HG03558 (cell line): Measurements from ENCODE around the gene RHOF.
"Not testable (repeated sequence)": the region's sequence is repeated elsewhere in the genome, so short reads cannot be mapped to it uniquely, and the experiment has no call there.

ENCODE experiments used
- ATAC-seq: cut with Tn5 transposase; IDR thresholded peaks from one replicate; pipeline ENCODE4 v1.9.1; 2021; ENCODE audit warnings: moderate number of reproducible peaks; ENCODE audit not compliant: unreplicated experiment; ENCODE audit errors: extremely low read depth

Gene RHOF

DNA sequence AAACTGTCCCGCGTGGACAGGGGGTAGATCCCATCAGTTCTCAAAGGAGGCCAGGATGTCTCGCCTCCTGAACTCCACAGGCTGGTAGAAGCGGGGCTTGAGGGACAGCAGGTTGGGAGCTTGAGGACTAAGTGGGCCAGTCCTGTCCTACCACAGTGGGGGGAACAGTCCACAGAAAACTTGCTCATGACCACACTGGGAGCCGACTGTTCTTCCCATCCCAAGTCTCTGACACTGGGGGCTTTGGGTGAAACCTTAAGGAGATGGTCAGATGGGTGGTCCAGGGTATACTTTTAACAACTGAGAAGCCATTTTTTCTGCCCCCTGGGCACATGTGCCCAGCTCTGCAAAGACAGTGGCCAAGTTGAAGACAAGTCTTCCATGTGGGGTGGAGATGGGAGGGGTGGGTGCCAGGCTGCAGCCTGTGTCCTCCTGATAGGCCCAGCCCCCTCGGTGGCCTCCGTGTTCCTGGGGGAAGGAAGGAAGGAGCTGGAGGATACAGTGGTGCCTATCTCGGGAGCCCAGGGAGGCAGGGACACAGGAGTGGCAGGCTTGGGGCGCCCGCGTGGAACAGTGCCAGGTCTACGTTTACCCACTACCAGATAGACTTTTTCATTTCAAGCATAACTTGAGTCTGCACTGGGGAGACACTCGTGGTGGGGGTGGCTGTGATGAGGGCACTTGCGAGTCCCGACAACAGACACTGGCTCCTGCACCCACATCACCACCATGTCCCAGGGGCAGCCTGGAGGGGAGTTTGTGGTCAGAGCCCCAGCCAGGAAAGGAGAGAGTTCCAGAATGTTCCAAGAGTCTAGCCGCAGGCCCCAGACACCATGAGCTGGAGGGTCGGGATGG, 14.7 kb downstream of the RHOF start:
- ATAC-seq = no peak

DNA sequence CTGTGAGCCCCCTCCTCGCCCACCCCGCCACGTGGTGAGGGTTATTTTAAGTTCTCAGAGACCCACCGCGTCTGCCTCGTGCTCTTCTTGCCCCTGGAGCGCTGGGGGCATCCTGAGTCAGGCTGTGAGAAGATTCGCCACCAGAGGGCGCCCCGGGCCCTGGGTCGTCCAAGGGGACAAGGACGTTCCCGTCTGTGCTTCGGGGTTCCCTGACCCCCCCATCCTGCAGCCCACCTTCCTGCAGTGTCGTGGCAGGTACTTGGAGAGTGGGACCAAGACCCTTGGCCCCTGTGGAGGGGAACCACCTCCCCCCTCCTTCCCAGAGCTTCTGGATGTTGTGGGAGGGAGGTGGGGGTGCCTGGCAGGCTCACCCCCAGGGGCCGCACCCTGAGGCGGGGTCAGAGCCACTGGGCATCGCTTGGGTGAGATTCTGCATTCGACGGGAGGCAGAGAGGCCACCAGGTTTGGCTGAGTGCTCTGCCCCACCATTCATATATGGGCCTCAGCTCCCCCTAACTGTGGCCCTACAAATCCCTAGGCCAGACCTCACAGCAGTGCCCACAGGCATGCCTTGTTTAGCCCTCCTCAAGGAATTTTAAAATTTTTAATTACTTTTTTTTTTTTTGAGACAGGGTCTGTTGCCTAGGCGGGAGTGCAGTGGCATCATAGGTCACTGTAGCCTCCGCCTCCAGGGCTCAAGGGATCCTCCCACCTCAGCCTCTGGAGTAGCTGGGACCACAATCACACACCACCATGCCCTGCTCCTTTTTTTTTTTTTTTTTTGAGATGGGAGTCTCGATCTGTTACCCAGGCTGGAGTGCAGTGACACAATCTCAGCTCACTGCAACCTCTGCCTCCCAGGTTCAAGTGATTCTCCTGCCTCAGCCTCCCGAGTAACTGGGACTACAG, 17.0 kb downstream of the RHOF start:
- no peak for ATAC-seq

DNA sequence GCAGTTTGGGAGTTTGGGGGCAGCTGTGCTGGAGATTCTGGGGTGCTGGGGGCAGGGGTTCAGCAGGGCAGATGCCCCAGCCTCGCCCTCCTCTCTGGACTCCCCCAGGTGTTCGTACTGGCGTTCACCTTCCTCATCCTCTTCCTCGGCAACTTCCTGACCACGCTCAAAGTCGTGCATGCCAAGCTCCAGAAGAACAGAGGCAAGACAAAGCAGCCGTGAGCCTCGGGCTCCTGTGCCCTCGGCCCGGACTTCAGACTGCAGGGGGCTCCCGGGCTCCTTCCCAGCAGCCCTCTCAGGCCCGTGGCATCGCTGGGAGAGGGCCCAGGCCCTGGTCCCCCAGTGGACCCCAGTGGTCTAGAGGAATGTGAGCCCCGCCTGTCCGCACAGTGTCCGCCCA, 18.0 kb downstream of the RHOF start:
- ATAC-seq = no peak

DNA sequence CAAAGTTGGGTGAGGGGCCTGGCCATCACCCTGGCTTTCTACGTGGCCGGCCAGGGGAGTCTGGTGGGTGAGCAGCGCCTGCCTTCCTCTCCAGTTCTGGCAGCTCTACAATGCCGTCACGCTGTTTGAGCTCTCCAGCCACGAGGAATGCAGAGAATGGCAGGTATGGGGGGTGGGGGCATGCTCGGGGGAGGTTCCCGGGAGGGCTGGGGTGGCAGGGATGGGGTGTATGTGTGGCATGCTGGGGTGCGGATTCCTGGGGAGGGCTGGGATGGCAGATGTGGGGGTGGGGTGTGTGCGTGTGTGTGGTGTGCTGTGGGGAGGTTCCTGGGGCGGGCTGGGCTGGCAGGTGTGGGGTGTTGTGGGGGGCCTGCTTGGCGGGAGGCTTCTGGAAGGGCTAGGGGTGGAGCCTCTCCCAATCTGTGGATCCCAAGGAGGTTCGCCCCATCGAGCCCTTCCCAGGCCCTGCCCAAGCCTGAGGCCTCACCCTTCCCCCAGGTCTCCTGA, 18.5 kb downstream of the RHOF start:
- ATAC-seq = no peak

DNA sequence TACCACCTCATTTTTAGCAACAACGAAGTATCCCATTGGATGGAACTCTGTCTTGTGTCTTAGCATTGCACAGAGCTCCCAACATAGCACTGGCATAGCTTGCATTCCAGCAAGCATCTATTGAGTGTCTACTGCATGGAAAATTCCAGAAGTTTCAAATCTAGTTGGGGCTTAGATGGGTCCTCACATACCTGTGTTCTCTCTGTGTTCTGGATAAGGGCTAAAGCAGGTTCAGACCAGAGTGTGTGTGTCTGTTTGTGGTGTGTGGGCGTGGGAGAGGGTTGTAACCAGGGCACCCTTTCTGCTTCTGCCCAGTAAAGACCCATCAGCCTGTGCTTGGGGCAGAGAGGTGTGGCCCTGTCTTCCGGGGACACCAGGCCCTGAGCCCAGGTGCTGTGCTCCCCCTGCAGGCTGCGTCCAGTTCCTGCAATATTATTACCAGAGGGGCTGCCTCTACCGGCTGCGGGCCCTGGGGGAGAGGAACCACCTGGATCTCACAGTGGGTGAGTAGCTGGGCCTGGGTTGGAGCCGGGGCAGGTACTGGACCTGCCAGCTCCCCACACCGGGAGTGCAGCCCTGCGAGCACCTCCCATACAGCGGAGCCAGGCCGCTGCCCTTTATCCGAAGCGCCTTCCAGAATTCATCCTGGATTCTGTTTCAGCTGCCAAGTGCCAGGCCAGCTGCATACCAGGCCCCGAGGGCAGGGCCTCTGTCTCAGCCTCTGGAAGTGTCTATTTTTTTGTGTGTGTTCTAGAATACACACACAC, 20.3 kb downstream of the RHOF start:
- peak; percentile 48 for ATAC-seq

DNA sequence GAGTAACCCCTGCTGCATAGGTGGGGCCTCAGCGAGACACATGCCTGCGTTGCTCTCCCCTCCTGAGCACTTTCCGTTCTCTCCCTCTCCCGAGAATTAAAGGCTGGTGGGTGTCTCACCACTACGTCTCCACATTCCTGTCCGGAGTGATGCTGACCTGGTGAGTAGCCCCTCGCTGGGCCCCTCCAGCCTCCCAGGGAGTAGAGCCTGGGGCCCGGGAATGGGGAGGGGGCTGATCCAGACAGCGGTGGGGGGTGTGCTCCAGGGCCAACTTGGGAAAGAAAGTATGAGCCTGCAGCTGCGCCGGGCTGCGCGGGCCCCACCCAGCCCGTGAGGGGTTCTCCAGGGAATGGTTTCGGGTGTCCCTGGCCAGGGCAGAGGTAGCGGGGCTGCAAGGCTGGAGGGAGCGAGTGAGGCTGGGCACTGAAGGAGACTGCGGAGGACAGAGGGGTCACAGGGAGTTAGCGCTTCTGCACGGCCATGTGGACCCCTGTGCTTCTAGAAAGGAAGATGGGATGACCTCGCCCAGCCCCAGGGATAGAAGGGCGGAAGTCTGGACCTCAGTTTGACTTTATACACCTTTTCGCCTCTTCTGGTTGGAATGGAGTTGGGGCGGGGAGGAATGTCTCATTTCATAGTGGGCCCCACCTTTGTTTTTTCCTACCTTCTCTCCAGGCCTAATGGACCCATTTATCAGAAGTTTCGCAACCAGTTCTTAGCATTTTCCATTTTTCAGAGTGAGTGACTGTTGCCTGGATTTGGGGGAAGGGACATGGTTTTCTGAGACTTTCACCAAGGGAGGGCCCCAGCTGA, 22.5 kb downstream of the RHOF start:
- no peak for ATAC-seq

DNA sequence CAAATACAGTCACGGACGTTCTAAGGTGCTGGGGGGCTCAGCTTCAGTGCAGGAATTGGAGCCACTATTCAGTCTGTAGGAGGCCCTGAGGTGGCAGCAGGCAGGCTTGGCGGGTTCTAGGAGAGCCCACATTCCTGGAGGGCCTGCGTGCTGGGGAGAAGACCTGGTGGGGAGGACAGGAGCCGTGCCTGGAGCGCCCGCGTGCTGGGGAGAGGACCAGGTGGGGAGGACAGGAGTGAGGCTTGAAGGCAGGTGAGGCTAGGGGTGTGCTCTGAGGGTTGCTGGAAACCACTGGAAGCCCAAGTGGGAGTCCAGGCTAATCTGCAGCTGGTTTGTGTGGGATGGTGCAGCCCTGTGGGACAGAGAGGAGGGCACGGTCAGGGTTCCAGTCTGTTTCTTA, 23.1 kb downstream of the RHOF start:
- no peak for ATAC-seq

DNA sequence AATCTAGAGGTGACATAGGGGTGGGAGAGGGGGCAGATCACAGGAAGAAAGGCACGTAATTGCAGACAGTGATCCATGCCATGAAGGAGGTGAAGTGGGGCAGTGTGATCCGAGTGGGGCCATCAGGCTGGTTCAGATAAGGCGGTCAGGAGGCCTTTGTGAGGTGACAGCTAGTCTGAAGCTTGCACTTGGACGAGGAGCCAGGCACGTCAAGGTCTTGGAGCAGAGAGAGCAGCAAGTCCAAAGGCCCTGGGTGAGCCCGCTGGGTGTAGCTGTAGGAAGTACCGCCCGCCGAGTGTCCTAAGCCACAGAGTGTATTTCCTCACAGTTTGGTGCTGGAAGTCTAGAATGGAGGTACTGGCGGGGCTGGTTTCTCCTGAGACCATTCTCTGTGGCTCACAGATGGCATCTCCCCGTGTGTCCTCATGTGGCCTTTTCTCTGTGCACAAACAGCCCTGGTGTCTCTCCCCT, 23.6 kb downstream of the RHOF start:
- no peak for ATAC-seq

DNA sequence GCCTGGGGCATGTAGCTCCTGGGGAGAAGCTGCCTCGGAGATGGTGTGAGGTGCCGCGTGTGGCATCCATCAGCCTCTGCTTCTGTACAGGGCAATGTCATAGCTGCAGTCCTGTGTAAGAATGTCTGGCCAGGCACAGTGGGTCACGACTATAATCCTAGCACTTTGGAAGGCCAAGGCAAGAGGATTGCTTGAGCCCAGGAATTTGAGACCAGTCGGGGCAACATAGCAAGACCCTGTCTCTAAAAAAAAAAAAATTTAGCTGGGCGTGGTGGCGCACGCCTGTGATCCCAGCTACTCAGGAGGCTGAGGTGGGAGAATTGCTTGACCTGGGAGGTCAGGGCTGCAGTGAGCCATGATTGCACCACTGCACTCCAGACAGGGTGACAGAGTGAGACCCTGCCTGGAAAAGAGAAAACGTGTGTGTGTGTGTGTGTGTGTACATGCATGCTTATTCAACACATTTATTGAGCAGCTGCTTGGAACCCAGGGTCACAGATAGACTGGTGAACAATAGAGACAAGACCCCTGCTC, 24.1 kb downstream of the RHOF start:
- no peak for ATAC-seq

DNA sequence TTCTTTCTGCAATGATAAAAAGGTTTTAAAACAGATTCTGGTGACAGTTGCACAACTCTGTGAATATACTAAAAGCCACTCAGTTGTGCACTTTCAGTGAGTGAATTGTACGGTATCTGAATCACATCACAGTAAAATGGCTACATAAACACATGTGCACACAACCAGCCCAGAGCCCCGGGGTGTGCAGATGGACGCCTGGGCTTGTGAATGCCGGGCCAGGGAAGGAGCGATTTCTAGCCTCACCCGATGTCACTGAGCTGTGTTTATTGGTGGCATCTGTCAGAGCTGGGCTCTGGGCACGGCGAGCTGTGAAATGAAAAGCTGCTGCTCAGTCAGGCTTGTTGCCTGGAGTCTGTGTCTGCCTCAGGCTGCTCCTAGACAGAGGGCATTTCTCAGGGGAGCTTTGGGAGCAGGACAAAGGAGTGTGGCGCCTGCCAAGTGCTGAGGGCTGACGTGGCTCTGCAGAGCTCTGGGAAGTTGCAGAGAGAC, 25.9 kb downstream of the RHOF start:
- no peak for ATAC-seq

DNA sequence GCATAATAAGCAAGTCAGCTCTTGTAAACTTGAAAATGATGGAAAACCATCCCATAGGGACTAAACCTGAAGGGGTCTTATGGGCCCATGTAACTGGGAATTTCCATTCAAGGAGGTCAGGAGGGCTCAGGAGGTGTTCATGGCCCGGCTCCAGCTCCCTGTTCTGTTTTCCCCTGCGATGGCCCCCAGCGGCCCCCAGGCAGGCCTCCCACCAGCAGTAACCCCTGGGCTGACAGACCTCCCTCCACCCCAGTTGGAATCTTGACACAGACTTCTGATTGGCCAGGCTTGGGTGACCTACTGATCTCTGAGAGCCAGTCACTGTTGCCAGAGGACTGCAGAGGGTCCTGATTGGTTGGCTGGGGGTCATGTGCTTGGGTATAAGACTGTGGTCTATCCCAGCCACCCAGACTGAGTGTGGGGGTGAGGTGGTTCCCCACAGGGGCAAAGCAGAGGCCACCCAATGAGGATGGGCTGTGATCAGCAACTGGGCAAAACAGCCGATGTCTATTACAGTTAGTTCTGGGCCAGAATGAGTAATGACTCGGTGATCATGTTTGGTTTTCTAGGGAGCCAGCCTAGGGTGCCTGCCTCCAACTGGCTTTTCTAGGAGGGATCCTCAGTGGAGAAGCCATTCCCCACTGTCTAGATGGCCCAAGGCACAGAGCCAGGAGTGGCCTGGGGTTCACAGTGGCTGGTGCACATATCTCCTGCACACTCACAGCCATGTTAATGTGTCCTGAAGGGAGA, 27.0 kb downstream of the RHOF start:
- ATAC-seq = no peak

DNA sequence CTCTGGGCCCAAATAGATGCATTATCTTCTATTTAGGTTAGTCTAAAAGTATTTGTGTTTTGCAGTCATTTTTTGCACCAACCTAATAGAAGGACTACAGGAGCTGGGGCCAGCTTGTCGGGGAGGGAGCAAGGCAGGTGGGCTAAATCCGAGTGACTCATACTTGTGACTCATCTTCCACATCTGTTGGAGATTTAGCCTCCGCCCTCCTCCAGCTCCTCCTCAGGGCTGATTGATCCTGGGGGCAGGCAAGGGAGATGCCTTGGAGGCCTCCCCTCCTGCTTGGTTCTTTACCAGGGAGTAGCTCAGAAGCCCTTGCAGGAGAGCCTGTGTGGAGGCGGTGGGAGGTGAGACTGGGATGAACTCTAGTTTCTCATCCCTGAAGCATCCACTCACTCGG, 27.9 kb downstream of the RHOF start:
- no peak for ATAC-seq

DNA sequence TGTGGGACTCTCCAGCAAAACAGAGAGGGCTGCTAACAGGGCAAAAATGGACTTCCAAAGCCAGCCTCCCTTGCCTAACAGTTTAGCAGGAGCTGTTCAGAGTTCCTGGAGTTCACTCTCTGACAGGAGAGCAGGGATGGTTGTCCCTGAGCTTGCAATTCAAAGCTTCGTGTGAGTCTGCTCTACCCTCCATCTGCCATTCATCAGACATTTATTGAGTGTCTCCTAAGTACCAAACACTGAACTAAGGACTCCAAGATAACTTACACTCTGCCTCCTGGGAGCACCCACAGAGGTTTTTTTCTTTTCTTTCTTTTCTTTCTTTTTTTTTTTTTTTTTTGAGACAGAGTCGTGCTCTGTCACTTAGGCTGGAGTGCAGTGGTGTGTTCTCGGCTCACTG, 28.7 kb downstream of the RHOF start:
- no peak for ATAC-seq

DNA sequence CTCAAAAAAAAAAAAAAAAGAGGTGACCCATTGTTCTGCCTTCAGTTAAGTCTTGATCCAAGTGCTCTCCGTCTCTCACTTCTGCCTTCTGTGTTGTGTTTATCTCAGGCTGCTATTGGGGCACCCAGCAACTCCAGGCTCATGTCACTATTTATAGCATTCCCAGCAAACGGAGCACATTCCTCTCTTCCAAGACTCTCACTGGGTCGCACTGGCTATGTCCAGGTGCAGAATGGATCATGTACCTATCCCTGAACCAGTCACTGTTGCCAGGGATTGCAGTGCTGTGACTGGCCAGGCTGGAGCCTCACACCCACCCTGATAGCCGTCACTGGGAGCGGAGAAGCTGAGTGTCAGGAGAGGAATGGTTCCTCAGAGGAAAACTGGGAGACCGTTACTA, 31.2 kb downstream of the RHOF start:
- no peak for ATAC-seq

DNA sequence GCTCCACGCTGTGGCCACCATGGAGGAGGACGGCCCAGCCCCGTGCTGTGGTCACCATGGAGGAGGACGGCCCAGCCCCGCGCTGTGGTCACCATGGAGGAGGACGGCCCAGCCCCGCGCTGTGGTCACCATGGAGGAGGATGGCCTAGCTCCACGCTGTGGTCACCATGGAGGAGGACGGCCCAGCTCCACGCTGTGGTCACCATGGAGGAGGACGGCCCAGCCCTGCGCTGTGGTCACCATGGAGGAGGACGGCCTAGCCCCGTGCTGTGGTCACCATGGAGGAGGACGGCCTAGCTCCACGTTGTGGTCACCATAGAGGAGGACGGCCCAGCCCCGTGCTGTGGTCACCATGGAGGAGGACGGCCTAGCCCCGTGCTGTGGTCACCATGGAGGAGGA, 35.0 kb downstream of the RHOF start:
- not testable (repeated sequence) for ATAC-seq

DNA sequence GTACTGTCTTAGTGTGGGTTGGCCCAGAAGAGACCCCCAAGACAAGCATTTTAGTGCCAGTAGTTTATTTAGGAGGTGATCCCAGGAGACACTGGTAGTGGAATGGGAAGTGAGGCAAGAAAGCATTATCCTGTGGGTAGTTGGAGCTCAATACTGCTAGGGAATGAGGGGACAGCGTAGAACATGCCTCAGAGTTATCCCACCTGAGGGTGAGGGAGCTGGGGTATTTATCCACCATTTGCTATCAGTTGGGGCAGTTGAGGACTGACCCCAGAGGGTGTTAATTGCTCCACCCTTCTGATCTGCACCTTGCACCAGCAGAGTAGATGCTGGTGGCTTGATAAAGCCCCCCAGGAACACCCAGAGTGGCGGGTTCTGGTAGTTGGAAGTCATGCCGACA, 37.9 kb downstream of the RHOF start:
- no peak for ATAC-seq

DNA sequence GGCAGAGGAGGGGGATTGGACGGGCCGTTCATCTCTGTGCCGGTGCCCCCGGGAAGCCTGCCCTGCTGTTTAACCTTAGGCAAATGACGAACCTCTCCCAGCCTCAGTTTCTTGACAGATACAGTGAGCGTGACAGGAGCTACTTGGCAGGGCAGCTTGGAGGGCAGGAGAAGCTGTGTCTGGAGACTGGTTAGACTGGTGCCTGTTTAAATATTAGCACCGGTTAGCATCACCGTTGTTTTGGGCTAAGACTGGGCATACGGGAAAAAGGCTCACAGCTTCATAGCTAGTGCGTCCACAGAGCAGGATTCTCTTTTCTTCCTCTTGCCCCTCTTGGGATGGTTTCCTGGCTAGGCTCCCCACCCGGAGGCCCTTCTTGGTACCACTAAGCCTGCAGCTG, 38.7 kb downstream of the RHOF start:
- ATAC-seq = no peak

DNA sequence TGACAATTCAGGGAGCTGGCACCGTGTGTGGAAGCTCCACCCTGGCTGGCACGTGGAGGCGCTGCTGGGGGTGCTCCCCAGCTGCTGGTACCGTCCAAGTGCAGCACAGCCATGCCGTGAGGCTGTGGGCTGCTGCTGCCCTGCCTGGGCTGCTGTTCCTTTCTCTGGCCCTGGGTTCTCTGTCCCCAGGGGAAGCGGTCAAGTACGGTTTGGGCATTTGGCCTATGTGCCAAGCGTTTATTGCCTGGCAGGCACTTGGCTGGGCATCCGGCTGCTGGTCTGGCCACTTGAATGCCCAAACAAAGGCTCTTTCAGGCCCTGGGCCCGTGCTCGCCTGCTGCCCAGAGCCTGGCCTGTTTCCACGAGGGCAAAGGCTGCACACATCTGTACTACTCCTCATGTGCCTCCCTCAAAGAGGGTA, 39.6 kb downstream of the RHOF start:
- ATAC-seq = no peak
